H9 (cell line): ENCODE data around the gene WDR27. TPM values are rescaled to one million over a fixed set of nuclear protein-coding genes. Genes with fewer than 3 reads are reported as not detected.

Experiments
- DNase-seq: peaks from one replicate; pipeline ENCODE4 v3.0.0-alpha.2; 2017
- H2AFZ ChIP-seq: one replicate; pipeline ENCODE4 v1.6.1; 2013; ENCODE audit warnings: mild to moderate bottlenecking, low read length, control low read depth, moderate library complexity
- H2AK5ac ChIP-seq: 2 replicates; pipeline ENCODE4 v1.6.1; 2013; ENCODE audit warnings: low read length, control low read depth, mixed read lengths; ENCODE audit not compliant: insufficient read length
- H2BK120ac ChIP-seq: one replicate; pipeline ENCODE4 v1.6.1; 2013; ENCODE audit warnings: low read depth, mild to moderate bottlenecking, low read length, control low read depth, inconsistent platforms; ENCODE audit not compliant: poor library complexity, severe bottlenecking
- H2BK12ac ChIP-seq: 2 replicates; pipeline ENCODE4 v1.6.1; 2013; ENCODE audit warnings: low read length, control low read depth, mixed read lengths, low read depth; ENCODE audit not compliant: insufficient read length
- H2BK15ac ChIP-seq: 2 replicates; pipeline ENCODE4 v1.6.1; 2013; ENCODE audit warnings: low read depth, low read length, control low read depth
- H2BK20ac ChIP-seq: one replicate; pipeline ENCODE4 v1.6.1; 2013; ENCODE audit warnings: low read depth, mild to moderate bottlenecking, low read length, control low read depth, inconsistent platforms; ENCODE audit not compliant: poor library complexity, severe bottlenecking
- H2BK5ac ChIP-seq: 2 replicates; pipeline ENCODE4 v1.6.1; 2013; ENCODE audit warnings: low read length, control low read depth, mixed read lengths; ENCODE audit not compliant: insufficient read length
- H3K14ac ChIP-seq: 2 replicates; pipeline ENCODE4 v1.6.1; 2013; ENCODE audit warnings: low read length, control low read depth; ENCODE audit not compliant: insufficient read depth
- H3K18ac ChIP-seq: 2 replicates; pipeline ENCODE4 v1.6.1; 2013; ENCODE audit warnings: low read depth, mild to moderate bottlenecking, mixed read lengths, low read length, control low read depth; ENCODE audit not compliant: insufficient read length
- H3K23ac ChIP-seq: 2 replicates; pipeline ENCODE4 v1.6.1; 2013; ENCODE audit warnings: low read length, control low read depth, mixed read lengths, low read depth; ENCODE audit not compliant: insufficient read length
- H3K23me2 ChIP-seq: 2 replicates; pipeline ENCODE4 v1.6.1; 2013; ENCODE audit warnings: low read depth, mild to moderate bottlenecking, mixed read lengths, low read length, control low read depth; ENCODE audit not compliant: insufficient read length, poor library complexity, severe bottlenecking
- H3K27ac ChIP-seq: 2 replicates; pipeline ENCODE4 v1.5.1; 2013; ENCODE audit warnings: low read length, control low read depth, mixed read lengths, low read depth; ENCODE audit not compliant: insufficient read length
- H3K27me3 ChIP-seq: 2 replicates; pipeline ENCODE4 v1.6.1; 2013; ENCODE audit warnings: low read length, control low read depth, inconsistent platforms; ENCODE audit not compliant: insufficient read depth
- H3K4ac ChIP-seq: 2 replicates; pipeline ENCODE4 v1.6.1; 2013; ENCODE audit warnings: low read depth, mild to moderate bottlenecking, control low read depth, inconsistent platforms, low read length, moderate library complexity
- H3K4me1 ChIP-seq: 2 replicates; pipeline ENCODE4 v1.6.1; 2013; ENCODE audit warnings: low read length, control low read depth, inconsistent platforms; ENCODE audit not compliant: insufficient read depth
- H3K4me2 ChIP-seq: 2 replicates; pipeline ENCODE4 v1.6.1; 2013; ENCODE audit warnings: low read length, control low read depth, mixed read lengths; ENCODE audit not compliant: insufficient read length, insufficient read depth
- H3K56ac ChIP-seq: 2 replicates; pipeline ENCODE4 v1.6.1; 2013; ENCODE audit warnings: low read depth, mild to moderate bottlenecking, mixed read lengths, low read length, control low read depth; ENCODE audit not compliant: insufficient read length
- H3K79me1 ChIP-seq: 2 replicates; pipeline ENCODE4 v1.6.1; 2013; ENCODE audit warnings: low read depth, mild to moderate bottlenecking, moderate library complexity, low read length, control low read depth, inconsistent platforms; ENCODE audit not compliant: insufficient read depth, poor library complexity, severe bottlenecking
- H3K79me2 ChIP-seq: 2 replicates; pipeline ENCODE4 v1.6.1; 2013; ENCODE audit warnings: low read length, control low read depth, inconsistent platforms; ENCODE audit not compliant: insufficient read depth
- H3K9ac ChIP-seq: 2 replicates; pipeline ENCODE4 v1.6.1; 2013; ENCODE audit warnings: low read length, control low read depth, mixed read lengths; ENCODE audit not compliant: insufficient read length; ENCODE audit errors: extremely low read depth
- H3K9me3 ChIP-seq: one replicate; pipeline ENCODE4 v1.6.1; 2013; ENCODE audit warnings: low read depth, low read length, inconsistent platforms; ENCODE audit not compliant: control insufficient read depth
- H3T11ph ChIP-seq: one replicate; pipeline ENCODE4 v1.6.1; 2013; ENCODE audit warnings: mild to moderate bottlenecking, low read length, control low read depth, inconsistent platforms
- H4K20me1 ChIP-seq: one replicate; pipeline ENCODE4 v1.6.1; 2013; ENCODE audit not compliant: control insufficient read depth, insufficient read length, insufficient read depth
- H4K5ac ChIP-seq: 2 replicates; pipeline ENCODE4 v1.6.1; 2013; ENCODE audit warnings: low read depth, mild to moderate bottlenecking, mixed read lengths, low read length, control low read depth; ENCODE audit not compliant: insufficient read length
- H4K8ac ChIP-seq: replicated peaks from 2 replicates; pipeline ENCODE4 v1.6.1; 2013; ENCODE audit warnings: low read length, control low read depth, mixed read lengths, low read depth; ENCODE audit not compliant: insufficient read length
- H4K91ac ChIP-seq: 2 replicates; pipeline ENCODE4 v1.6.1; 2013; ENCODE audit warnings: low read depth, mild to moderate bottlenecking, moderate library complexity, mixed read lengths, low read length, control low read depth; ENCODE audit not compliant: insufficient read length
- H3K27ac Mint-ChIP-seq, 3 experiments: 2 replicates in 2 of 3; 3 replicates in 1 of 3; pipeline ENCODE4 v1.8.0; 2020 to 2021; ENCODE audit warnings: mixed read lengths in 3 of 3, mild to moderate bottlenecking in 1 of 3, moderate library complexity in 1 of 3
- H3K27me3 Mint-ChIP-seq: 2 replicates; pipeline ENCODE4 v1.8.0; 2021; ENCODE audit warnings: low read depth, mild to moderate bottlenecking, moderate library complexity, mixed read lengths
- H3K36me3 Mint-ChIP-seq, 3 experiments: 2 replicates in 2 of 3; 3 replicates in 1 of 3; pipeline ENCODE4 v1.8.0; 2020 to 2021; ENCODE audit warnings: low read depth in 3 of 3, mixed read lengths in 3 of 3; ENCODE audit not compliant: insufficient read depth in 1 of 3
- H3K4me1 Mint-ChIP-seq, 2 experiments: 2 replicates each; pipeline ENCODE4 v1.8.0; 2020; ENCODE audit warnings: mixed read lengths in 2 of 2
- H3K4me3 Mint-ChIP-seq, 2 experiments: 2 replicates in 1 of 2; 3 replicates in 1 of 2; pipeline ENCODE4 v1.8.0; 2020 to 2021; ENCODE audit warnings: mild to moderate bottlenecking in 2 of 2, mixed read lengths in 2 of 2, moderate library complexity in 1 of 2
- H3K9me3 Mint-ChIP-seq, 2 experiments: 2 replicates in 1 of 2; 3 replicates in 1 of 2; pipeline ENCODE4 v1.8.0; 2020; ENCODE audit warnings: mild to moderate bottlenecking in 2 of 2, mixed read lengths in 2 of 2, moderate library complexity in 1 of 2
- WGBS: extraction: QIAGEN DNeasy Blood & Tissue Kit; methylation state at CpG from one replicate; pipeline ENCODE4 v1.1.7; 2013; ENCODE audit warnings: missing lambda C conversion rate, low lambda C conversion rate, mixed read lengths; ENCODE audit not compliant: insufficient read length; ENCODE audit errors: extremely low coverage; 5-methylcytosine and 5-hydroxymethylcytosine counted together
- total RNA-seq: library from RNA; stranded (reverse); gene quantifications from 2 replicates; pipeline ENCODE4 v1.2.1, GENCODE V29; 2021
- TF ChIP-seq, protein P1 (sequence below): fragments of 200-600 bp; sonication (generic); conservative IDR thresholded peaks from 3 replicates; pipeline ENCODE4 v1.8.0; 2021; ENCODE audit warnings: antibody characterized with exemption, mild to moderate bottlenecking

The WDR27 gene
- total RNA-seq, 1 experiment from 2014 or later, result 48.7 TPM

DNA sequence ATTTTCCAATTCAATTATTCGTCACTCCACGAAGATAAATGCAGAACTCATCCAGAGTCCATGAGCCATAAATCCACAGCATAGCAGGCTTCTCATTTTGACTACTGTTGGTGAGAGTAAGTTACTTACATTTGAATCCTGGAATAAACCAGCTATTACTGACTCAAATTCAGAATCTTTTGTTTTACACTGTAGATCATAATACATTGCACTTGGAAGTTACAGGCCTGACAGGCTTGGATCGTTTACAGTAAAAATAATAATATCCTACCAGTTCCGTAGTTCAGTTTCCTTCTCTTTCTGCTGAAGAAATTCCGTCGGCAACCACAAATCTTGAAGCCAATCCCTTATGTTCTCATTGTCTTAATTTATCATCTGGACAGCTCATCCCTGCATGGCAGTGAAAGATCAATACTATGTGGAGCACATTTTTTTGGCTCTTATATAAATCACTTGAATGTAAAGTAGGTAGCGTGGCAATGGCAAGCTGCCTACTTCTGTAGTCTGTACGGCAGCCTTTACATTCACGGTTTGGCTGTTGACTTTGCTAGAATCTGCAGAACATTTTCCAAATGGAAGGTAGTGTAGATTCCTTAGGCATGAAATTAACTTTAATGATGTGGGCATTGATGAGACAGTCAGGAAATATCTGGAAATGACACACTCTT, 142.9 kb downstream of the WDR27 start:
- H3K27me3 Mint-ChIP-seq, result no peaks in the 10 kb centered on the region
- no peak overlapping the region for H3K4me3 Mint-ChIP-seq
- no peak overlapping the region for H2BK20ac ChIP-seq
- no peak overlapping the region for H3K4me2 ChIP-seq
- no peak overlapping the region for H3K18ac ChIP-seq
- H3T11ph ChIP-seq, result no peak overlapping the region
- H3K79me1 ChIP-seq, result no peaks in the 10 kb centered on the region
- H3K56ac ChIP-seq, result no peak overlapping the region
- H3K23me2 ChIP-seq, result no peaks in the 10 kb centered on the region
- no peak overlapping the region for H3K27ac ChIP-seq
- H3K4ac ChIP-seq, result no peak overlapping the region
- no peaks in the 10 kb centered on the region for H3K9me3 Mint-ChIP-seq
- TF ChIP-seq, protein P1, sequence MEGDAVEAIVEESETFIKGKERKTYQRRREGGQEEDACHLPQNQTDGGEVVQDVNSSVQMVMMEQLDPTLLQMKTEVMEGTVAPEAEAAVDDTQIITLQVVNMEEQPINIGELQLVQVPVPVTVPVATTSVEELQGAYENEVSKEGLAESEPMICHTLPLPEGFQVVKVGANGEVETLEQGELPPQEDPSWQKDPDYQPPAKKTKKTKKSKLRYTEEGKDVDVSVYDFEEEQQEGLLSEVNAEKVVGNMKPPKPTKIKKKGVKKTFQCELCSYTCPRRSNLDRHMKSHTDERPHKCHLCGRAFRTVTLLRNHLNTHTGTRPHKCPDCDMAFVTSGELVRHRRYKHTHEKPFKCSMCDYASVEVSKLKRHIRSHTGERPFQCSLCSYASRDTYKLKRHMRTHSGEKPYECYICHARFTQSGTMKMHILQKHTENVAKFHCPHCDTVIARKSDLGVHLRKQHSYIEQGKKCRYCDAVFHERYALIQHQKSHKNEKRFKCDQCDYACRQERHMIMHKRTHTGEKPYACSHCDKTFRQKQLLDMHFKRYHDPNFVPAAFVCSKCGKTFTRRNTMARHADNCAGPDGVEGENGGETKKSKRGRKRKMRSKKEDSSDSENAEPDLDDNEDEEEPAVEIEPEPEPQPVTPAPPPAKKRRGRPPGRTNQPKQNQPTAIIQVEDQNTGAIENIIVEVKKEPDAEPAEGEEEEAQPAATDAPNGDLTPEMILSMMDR, result no peak
- H2BK15ac ChIP-seq, result no peak overlapping the region
- DNase-seq, result no peak
- no peak overlapping the region for H3K23ac ChIP-seq
- no peak overlapping the region for H3K27ac Mint-ChIP-seq
- no peak overlapping the region for H2BK5ac ChIP-seq
- no peak overlapping the region for H4K91ac ChIP-seq
- H3K14ac ChIP-seq, result no peak overlapping the region
- no peaks in the 10 kb centered on the region for H3K4me1 ChIP-seq
- no peak overlapping the region for H2BK120ac ChIP-seq
- no peak overlapping the region for H2BK12ac ChIP-seq
- H4K5ac ChIP-seq, result no peak overlapping the region
- no CpG with 5 or more reads among the region's 9 CpGs for WGBS
- H3K4me1 Mint-ChIP-seq, result peaks cover 3 to 4% of the 10 kb centered on the region in 2 experiments; a peak in 2 of 4 replicates
- no peaks in the 10 kb centered on the region for H4K20me1 ChIP-seq
- peaks cover 7 to 23% (median 10%) of the 10 kb centered on the region in 3 experiments; a peak in 5 of 7 replicates for H3K36me3 Mint-ChIP-seq
- H2AFZ ChIP-seq, result no peak overlapping the region
- H3K27me3 ChIP-seq, result no peaks in the 10 kb centered on the region
- H3K79me2 ChIP-seq, result no peaks in the 10 kb centered on the region
- H3K9me3 ChIP-seq, result no peaks in the 10 kb centered on the region
- no peak overlapping the region for H4K8ac ChIP-seq
- no peak overlapping the region for H2AK5ac ChIP-seq
- no peak overlapping the region for H3K9ac ChIP-seq
